CD4-positive, alpha-beta T cell treated with Interleukin-17A for 4 hours (primary cell): Measurements from ENCODE around the gene ELOVL7.

Source experiments
- DNase-seq: peaks from one replicate; pipeline ENCODE4 v3.0.0-alpha.2; 2020; ENCODE audit warnings: mixed read lengths

The ELOVL7 gene

GRCh38 chr5:60710362-60710761 is 133.7 kb downstream of the ELOVL7 start:
- no peak for DNase-seq

- DNase-seq, result no peak
Observed at GRCh38 chr5:60705144-60705543, 138.9 kb downstream of the ELOVL7 start.

- DNase-seq, result no peak
Observed at GRCh38 chr5:60703944-60704343, 140.1 kb downstream of the ELOVL7 start.
